ENCODE results near the gene DUXA.
"Not testable (repeated sequence)": the region's sequence is repeated elsewhere in the genome, so short reads cannot be mapped to it uniquely, and the experiment has no call there.

Gene DUXA
- total RNA-seq = 0 reads per million in 3 experiments

GRCh38 chr19:57167385-57167784 is at the start of gene DUXA:
Gene DUXA (minus strand): TSS chr19:57167485. CDS start chr19:57167443, 42 bp downstream.
- no peak for DNase-seq

- DNase-seq = no peak
Measured at GRCh38 chr19:57212109-57212508, 44.8 kb upstream of the DUXA start.

GRCh38 chr19:57210381-57210780 is 43.1 kb upstream of the DUXA start:
- DNase-seq = no peak

GRCh38 chr19:57202160-57202559 is 34.9 kb upstream of the DUXA start:
- DNase-seq = no peak

GRCh38 chr19:57197874-57198273 is 30.6 kb upstream of the DUXA start:
- not testable (repeated sequence) for DNase-seq

- DNase-seq = no peak
Measured at GRCh38 chr19:57192993-57193392, 25.7 kb upstream of the DUXA start.

GRCh38 chr19:57192077-57192420 is 24.8 kb upstream of the DUXA start:
- no peak for DNase-seq

GRCh38 chr19:57191141-57192076 is 24.1 kb upstream of the DUXA start, which contains the start of gene ZNF264:
Gene ZNF264 (plus strand): TSS chr19:57191500. CDS start chr19:57191914, 414 bp downstream.
- DNase-seq = peak; percentile 84

GRCh38 chr19:57190301-57190700 is 23.0 kb upstream of the DUXA start:
- no peak for DNase-seq

- peak; percentile 42 for DNase-seq
Measured at GRCh38 chr19:57171551-57172081, 4.3 kb upstream of the DUXA start.

- no peak for DNase-seq
Measured at GRCh38 chr19:57165846-57166245, 1.4 kb downstream of the DUXA start.

GRCh38 chr19:57161985-57162539 is 5.2 kb downstream of the DUXA start:
- no peak for DNase-seq

- no peak for DNase-seq
Measured at GRCh38 chr19:57152921-57153320, 14.4 kb downstream of the DUXA start.

GRCh38 chr19:57141699-57142098 is 25.6 kb downstream of the DUXA start:
- DNase-seq = no peak

GRCh38 chr19:57135797-57136196 is 31.5 kb downstream of the DUXA start:
- no peak for DNase-seq

- not testable (repeated sequence) for DNase-seq
Measured at GRCh38 chr19:57127403-57127802, 39.9 kb downstream of the DUXA start.

GRCh38 chr19:57123882-57124281 is 43.4 kb downstream of the DUXA start:
- no peak for DNase-seq

- no peak for DNase-seq
Measured at GRCh38 chr19:57118848-57119247, 48.4 kb downstream of the DUXA start.

- DNase-seq = not testable (repeated sequence)
Measured at GRCh38 chr19:57113501-57113900, 53.8 kb downstream of the DUXA start.

GRCh38 chr19:57111329-57111644 is 56.0 kb downstream of the DUXA start:
- DNase-seq = no peak

GRCh38 chr19:57110592-57111328 is 56.5 kb downstream of the DUXA start:
- DNase-seq = no peak

GRCh38 chr19:57106722-57107235 is 60.5 kb downstream of the DUXA start:
- no peak for DNase-seq

All from central memory CD4-positive, alpha-beta T cell (primary cell).